Hematopoietic multipotent progenitor cell treated with erythropoietin and hydrocortisone succinate and interleukin-3 and kit ligand, for 4 days (in vitro differentiated cells): ENCODE measurements around the gene CAPRIN2.

Experiments used
- DNase-seq: peaks from one replicate; pipeline ENCODE4 v3.0.0-alpha.2; 2015

The CAPRIN2 gene

DNA sequence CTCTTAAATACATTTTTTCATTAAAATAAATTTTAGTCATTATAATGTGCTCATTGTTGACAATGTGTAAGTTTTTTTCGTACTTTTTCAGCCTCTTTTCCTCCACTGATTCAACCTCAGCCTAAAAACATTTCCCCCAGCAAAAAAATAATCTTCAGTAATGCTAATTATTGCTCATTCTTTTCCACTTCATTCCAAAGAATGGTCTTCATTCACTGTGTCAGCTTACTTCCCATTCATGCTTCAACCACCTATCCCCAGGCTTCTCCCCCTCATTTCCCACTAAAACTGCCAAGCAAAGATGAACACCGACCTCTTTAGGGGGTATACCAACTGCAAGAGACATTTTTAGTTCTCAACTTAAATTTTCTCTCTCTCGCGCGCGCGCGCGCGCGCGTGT lies 56.4 kb downstream of the CAPRIN2 start:
- no peak for DNase-seq

- DNase-seq, result no peak
These were observed 57.8 kb downstream of the CAPRIN2 start for GRCh38 chr12:30696943-30697342.

GRCh38 chr12:30696486-30696885 lies 58.3 kb downstream of the CAPRIN2 start:
- DNase-seq, result no peak

DNA sequence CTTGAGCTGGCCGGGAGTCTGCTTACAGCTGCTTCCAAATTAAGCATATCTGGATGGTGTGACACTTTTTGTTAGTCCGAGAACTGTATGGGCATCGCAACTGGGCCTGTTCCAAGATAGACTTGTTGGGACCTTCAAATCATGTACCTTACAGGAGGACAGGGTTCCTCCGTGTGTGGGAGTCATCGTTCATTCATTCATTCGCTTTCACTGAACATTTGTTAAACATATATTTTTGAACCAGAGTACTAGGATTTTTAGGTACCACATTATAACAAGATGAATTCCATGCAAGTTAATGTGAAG lies 58.7 kb downstream of the CAPRIN2 start:
- no peak for DNase-seq

- peak; percentile 97 for DNase-seq
These were observed 59.3 kb downstream of the CAPRIN2 start, which contains the start of gene IPO8 for GRCh38 chr12:30695199-30696102. TSS of gene IPO8 (minus strand) at chr12:30695869. CDS start at chr12:30695647, 222 bp downstream.

GRCh38 chr12:30694412-30695198 lies 60.1 kb downstream of the CAPRIN2 start:
- DNase-seq, result peak; percentile 62

DNA sequence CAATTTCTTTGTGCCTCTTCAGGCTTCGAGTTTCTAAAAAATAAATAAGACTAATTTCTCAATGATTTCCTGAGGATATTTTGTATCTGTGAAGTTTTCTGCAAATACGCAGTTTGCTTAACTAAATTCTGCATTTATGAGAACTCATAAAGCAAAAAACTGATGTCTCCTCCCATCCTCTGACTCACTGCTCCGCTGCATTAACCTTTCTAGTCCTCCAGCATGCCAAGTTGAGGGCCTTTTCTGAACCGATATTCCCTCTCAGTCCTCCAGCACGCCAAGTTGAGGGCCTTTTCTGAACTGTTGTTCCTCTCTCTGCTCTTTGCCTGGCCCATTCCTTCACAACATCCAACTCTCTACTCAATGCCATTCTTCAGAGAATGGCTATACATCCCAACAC lies 62.3 kb downstream of the CAPRIN2 start:
- no peak for DNase-seq

DNA sequence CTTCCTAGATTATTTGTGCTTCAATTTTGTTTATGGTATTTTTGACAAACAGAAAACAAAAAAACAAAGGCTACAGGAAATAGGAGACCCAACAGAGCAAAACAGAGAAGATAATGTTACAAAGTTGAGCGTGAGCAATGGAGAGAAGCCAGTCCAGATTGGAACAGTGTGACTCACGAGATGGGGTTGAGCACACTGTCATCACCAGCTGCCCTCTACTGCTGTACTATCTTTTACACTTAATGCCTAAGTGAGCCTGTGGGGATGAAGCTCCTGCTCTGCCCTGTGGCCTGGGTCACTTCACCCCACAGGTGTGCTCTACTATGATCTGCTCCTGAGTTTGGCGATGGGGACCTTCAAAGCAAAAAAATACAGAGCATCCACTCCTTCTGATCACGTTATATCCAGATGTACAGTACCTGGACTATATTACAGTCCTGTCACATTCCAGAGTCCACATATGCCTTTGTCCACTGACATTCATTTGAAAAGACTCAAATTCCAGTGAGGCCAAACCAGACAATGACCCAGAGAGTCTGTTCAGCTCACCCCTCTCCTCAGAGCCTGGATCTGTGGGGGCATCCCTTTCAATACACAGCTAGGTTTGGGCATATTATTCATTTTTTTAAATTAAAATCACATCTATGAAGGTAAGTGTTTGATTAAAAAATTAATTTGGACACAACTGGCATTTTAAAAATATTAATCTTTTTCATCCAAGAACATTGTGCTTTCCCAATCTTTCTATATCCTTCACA lies 63.5 kb downstream of the CAPRIN2 start:
- DNase-seq, result no peak

DNA sequence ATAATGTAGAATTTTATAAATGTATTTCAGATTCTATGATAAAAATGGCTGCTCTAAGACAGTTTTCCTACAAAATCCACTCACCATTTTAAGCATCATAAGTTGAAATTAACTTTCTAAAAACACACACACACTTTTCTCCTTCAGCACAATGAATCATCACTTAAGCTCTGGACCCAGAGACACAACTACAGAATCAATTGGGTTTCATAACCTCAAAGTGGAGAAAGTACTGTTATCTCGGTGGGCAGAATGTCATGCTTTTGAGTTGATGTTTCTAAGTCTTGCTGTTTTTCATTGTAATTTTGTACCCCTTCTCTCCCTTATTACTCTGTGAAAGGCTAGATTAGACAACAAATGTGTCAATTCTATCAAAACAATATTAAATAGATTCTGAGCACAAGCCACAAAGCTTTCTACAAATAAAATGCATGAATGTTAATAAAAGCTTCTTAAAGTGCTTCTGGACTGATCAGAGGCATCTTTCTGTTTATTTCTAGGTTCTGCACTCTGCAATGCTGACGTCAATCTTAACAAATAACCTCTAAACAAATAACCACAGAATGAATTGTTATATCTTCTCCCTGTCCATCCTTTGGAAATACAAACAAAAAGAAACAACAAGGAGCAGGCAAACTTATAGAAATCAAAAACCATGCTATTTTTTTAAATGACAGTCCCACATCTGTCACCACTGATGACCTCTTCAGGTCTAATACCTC lies 67.3 kb downstream of the CAPRIN2 start:
- peak; percentile 12 for DNase-seq

DNA sequence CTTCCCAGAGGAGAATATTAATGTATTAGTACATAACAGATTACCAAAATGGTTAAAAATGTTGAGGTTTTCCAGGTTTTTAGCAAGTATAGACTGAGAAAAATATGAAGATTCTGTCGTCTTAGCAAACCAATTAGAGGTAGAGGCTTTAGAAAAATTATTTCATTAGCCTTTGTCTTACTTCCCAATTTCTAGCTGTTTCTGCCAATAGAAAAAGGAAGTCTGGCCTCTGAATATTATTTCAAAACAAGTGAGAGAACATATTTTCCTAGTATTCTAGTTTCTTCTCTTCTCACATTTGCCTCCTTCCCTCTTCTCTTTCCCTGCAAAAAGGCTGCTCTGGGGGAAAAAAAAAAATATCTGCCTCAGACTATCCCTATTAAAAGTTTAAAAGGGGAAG lies 75.5 kb downstream of the CAPRIN2 start:
- peak; percentile 16 for DNase-seq

DNA sequence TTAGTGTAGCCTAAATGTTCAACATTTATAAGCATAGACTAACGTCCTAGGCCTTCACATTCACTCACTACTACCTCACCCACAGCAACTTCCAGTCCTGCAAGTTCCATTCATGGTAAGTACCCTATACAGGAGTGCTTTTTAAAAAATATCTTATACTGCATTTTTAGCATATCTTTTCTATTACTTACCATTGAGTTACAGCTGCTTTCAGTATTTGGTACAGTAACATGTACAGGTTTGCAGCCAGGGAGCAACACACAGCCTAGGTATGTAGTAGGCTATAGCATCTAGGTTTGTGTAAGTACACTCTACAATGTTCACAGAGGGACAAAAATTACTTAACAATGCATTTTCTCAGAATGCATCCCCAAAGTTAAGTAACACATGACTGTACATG lies 76.5 kb downstream of the CAPRIN2 start:
- DNase-seq, result no peak

DNA sequence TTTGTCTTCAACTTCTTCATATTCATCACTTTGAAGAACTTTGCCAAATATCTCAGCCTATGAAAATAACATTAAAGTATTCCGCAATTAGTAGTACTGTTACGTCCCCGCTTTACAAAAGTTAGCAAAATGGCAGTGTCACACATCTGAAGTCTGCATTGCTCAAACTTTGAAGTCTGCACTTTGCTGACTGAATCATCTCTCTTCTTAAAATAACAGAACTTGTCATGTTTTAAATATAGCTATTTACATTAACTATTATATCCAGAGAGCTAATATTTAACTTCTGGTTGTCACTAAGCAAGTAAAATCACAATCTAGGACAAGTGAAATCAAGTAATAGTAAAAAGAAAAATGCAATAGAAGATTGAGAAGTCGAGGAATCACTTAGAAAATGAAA lies 93.5 kb downstream of the CAPRIN2 start:
- no peak for DNase-seq
